ENCODE results near the gene OIP5. TPM values are rescaled to one million over a fixed set of nuclear protein-coding genes. Genes with fewer than 3 reads are reported as not detected.
"Not testable (repeated sequence)": the region's sequence is repeated elsewhere in the genome, so short reads cannot be mapped to it uniquely, and the experiment has no call there.

Gene OIP5
- total RNA-seq: 18.7 TPM in 2 replicates

- intact Hi-C loops (cut with micrococcal nuclease): loop anchor here (1.0 to 10.0 kb wide), 5 partner anchors 48 to 942 kb away; partner anchors contain the start of genes CHP1, EXD1, GANC and NDUFAF1
These were observed at the start of gene OIP5, which contains the start of gene NUSAP1 for GRCh38 chr15:41332194-41333025. Gene OIP5, minus strand, starts transcription at chr15:41332591. Its CDS starts 30 bp downstream, at chr15:41332561. Gene NUSAP1, plus strand, starts transcription at chr15:41332881. Its CDS starts 77 bp downstream, at chr15:41332958.

- intact Hi-C loops (cut with micrococcal nuclease): no loop called here
These were observed 45.6 kb upstream of the OIP5 start for GRCh38 chr15:41377978-41378377.

- intact Hi-C loops (cut with micrococcal nuclease): no loop called here
These were observed 35.0 kb upstream of the OIP5 start for GRCh38 chr15:41367418-41367817.

GRCh38 chr15:41354371-41354770 lies 22.0 kb upstream of the OIP5 start:
- intact Hi-C loops (cut with micrococcal nuclease): no loop called here

- intact Hi-C loops (cut with micrococcal nuclease): no loop called here
These were observed 17.8 kb upstream of the OIP5 start for GRCh38 chr15:41350057-41350717.

- intact Hi-C loops (cut with micrococcal nuclease): no loop called here
These were observed 14.8 kb upstream of the OIP5 start for GRCh38 chr15:41347236-41347635.

GRCh38 chr15:41341519-41341918 lies 9.1 kb upstream of the OIP5 start:
- intact Hi-C loops (cut with micrococcal nuclease): no loop called here

GRCh38 chr15:41340189-41340695 lies 7.9 kb upstream of the OIP5 start:
- intact Hi-C loops (cut with micrococcal nuclease): no loop called here

- intact Hi-C loops (cut with micrococcal nuclease): loop anchor here (10.0 kb wide), 2 partner anchors 67 to 937 kb away; partner anchors contain the start of genes GANC, NDUFAF1 and TMEM87A
These were observed 5.5 kb upstream of the OIP5 start for GRCh38 chr15:41337631-41338522.

GRCh38 chr15:41337047-41337446 lies 4.7 kb upstream of the OIP5 start:
- intact Hi-C loops (cut with micrococcal nuclease): loop anchor here (10.0 kb wide), 2 partner anchors 68 to 938 kb away; partner anchors contain the start of genes GANC, NDUFAF1 and TMEM87A

GRCh38 chr15:41336549-41336948 lies 4.2 kb upstream of the OIP5 start:
- intact Hi-C loops (cut with micrococcal nuclease): loop anchor here (10.0 kb wide), 2 partner anchors 68 to 938 kb away; partner anchors contain the start of genes GANC, NDUFAF1 and TMEM87A

GRCh38 chr15:41334293-41335120 lies 2.1 kb upstream of the OIP5 start:
- intact Hi-C loops (cut with micrococcal nuclease): loop anchor here (10.0 kb wide), 2 partner anchors 70 to 940 kb away; partner anchors contain the start of genes GANC, NDUFAF1 and TMEM87A

GRCh38 chr15:41333026-41333562 lies 703 bp upstream of the OIP5 start:
- intact Hi-C loops (cut with micrococcal nuclease): loop anchor here (2.0 to 10.0 kb wide), 4 partner anchors 72 to 942 kb away; partner anchors contain the start of genes CHP1, EXD1, GANC and NDUFAF1

GRCh38 chr15:41331833-41332193 lies 578 bp downstream of the OIP5 start:
- intact Hi-C loops (cut with micrococcal nuclease): loop anchor here (1.0 to 10.0 kb wide), 5 partner anchors 48 to 943 kb away; partner anchors contain the start of genes CHP1, EXD1, GANC and NDUFAF1

GRCh38 chr15:41331281-41331680 lies 1.1 kb downstream of the OIP5 start:
- intact Hi-C loops (cut with micrococcal nuclease): loop anchor here (10.0 kb wide), 2 partner anchors 74 to 944 kb away; partner anchors contain the start of genes GANC, NDUFAF1 and TMEM87A

GRCh38 chr15:41323611-41324010 lies 8.8 kb downstream of the OIP5 start:
- intact Hi-C loops (cut with micrococcal nuclease): no loop called here

GRCh38 chr15:41320805-41321330 lies 11.5 kb downstream of the OIP5 start:
- intact Hi-C loops (cut with micrococcal nuclease): not testable (repeated sequence)

- intact Hi-C loops (cut with micrococcal nuclease): no loop called here
These were observed 23.0 kb downstream of the OIP5 start for GRCh38 chr15:41309226-41309905.
